Loucy (cell line): ENCODE data around the gene ADAMTS4.
"Not testable (repeated sequence)": the region's sequence is repeated elsewhere in the genome, so short reads cannot be mapped to it uniquely, and the experiment has no call there.

Experiments
- H2AFZ ChIP-seq: fragments of 200-600 bp; sonication (generic); 2 replicates; pipeline ENCODE4 v1.6.0; 2016; ENCODE audit warnings: antibody characterized with exemption, mild to moderate bottlenecking, low read length, moderate library complexity
- H3F3A ChIP-seq: fragments of 200-600 bp; 2 replicates; pipeline ENCODE4 v1.6.0; 2016; ENCODE audit warnings: antibody characterized with exemption, low read depth, mild to moderate bottlenecking
- H3K27me3 ChIP-seq: fragments of 200-600 bp; sonication (generic); 2 replicates; pipeline ENCODE4 v1.6.1; 2014; ENCODE audit warnings: low read length, mild to moderate bottlenecking; ENCODE audit not compliant: insufficient read depth, poor library complexity, severe bottlenecking
- H3K36me3 ChIP-seq: fragments of 200-600 bp; sonication (generic); 2 replicates; pipeline ENCODE4 v1.6.1; 2016; ENCODE audit warnings: low read length; ENCODE audit not compliant: insufficient read depth
- H3K4me1 ChIP-seq: fragments of 200-600 bp; sonication (generic); 2 replicates; pipeline ENCODE4 v1.5.1; 2014; ENCODE audit warnings: low read length, mild to moderate bottlenecking; ENCODE audit not compliant: insufficient read depth, poor library complexity, severe bottlenecking
- H3K4me2 ChIP-seq: fragments of 200-600 bp; sonication (generic); 2 replicates; pipeline ENCODE4 v1.6.0; 2014; ENCODE audit warnings: antibody characterized with exemption, low read length, low read depth, mild to moderate bottlenecking; ENCODE audit not compliant: poor library complexity, severe bottlenecking
- H3K4me3 ChIP-seq: fragments of 200-600 bp; sonication (generic); 2 replicates; pipeline ENCODE4 v1.5.1; 2014; ENCODE audit warnings: low read length, mild to moderate bottlenecking, mixed read lengths; ENCODE audit not compliant: poor library complexity, severe bottlenecking
- H3K79me2 ChIP-seq: fragments of 200-600 bp; sonication (generic); 2 replicates; pipeline ENCODE4 v1.6.1; 2014; ENCODE audit warnings: low read length; ENCODE audit not compliant: insufficient read depth
- H3K9ac ChIP-seq: fragments of 200-600 bp; sonication (generic); 2 replicates; pipeline ENCODE4 v1.6.0; 2014; ENCODE audit warnings: mild to moderate bottlenecking, low read depth, low read length, moderate library complexity; ENCODE audit not compliant: poor library complexity, severe bottlenecking
- H3K9me2 ChIP-seq: fragments of 200-600 bp; sonication (generic); replicated peaks from 2 replicates; pipeline ENCODE4 v1.6.1; 2016; ENCODE audit warnings: low read depth, low read length, mixed read lengths
- H3K9me3 ChIP-seq: fragments of 200-600 bp; sonication (generic); 2 replicates; pipeline ENCODE4 v1.6.1; 2014; ENCODE audit warnings: mild to moderate bottlenecking, antibody characterized with exemption, low read length, low read depth; ENCODE audit not compliant: insufficient read depth
- H4K20me1 ChIP-seq: fragments of 200-600 bp; sonication (generic); 2 replicates; pipeline ENCODE4 v1.6.0; 2014; ENCODE audit warnings: antibody characterized with exemption, low read length, mild to moderate bottlenecking; ENCODE audit not compliant: insufficient read depth, poor library complexity, severe bottlenecking
- CTCF ChIP-seq: fragments of 200-600 bp; sonication (generic); conservative IDR thresholded peaks from 2 replicates; pipeline ENCODE4 v1.5.1; 2014; ENCODE audit warnings: mild to moderate bottlenecking, antibody characterized with exemption, low read length
- EZH2phosphoT487 ChIP-seq: fragments of 200-600 bp; IDR thresholded peaks from 2 replicates; pipeline ENCODE4 v1.6.1; 2018; ENCODE audit warnings: antibody characterized with exemption, mild to moderate bottlenecking, moderate library complexity, borderline replicate concordance

ADAMTS4 gene

GRCh38 chr1:161225534-161226319, 26.9 kb upstream of the ADAMTS4 start, which contains the start of gene TOMM40L:
TOMM40L (plus strand) TSS chr1:161226060; CDS start chr1:161226490, 430 bp downstream.
- Histone ChIP-seq H3K79me2 (0 out of 2 replicates have a peak, but pooled peaks cover 4% of the 10 kb centered on the region), H3K9ac (peak within 1 kb of the TSS; percentile 77), H3K9me3 (no peaks in the 10 kb centered on the region), H2AFZ (peak within 1 kb of the TSS; percentile 92), H3K4me1 (peaks cover 21% of the 10 kb centered on the region), H3K27me3 (no peaks in the 10 kb centered on the region), H3K36me3 (no peaks in the 10 kb centered on the region; the same call in 1 of the 2 replicates), H3F3A (no peaks in the 10 kb centered on the region), H3K4me2 (peak within 1 kb of the TSS; percentile 77), H4K20me1 (no peaks in the 10 kb centered on the region), H3K4me3 (peak within 1 kb of the TSS; percentile 82), H3K9me2 (no peaks in the 10 kb centered on the region)
- peak; percentile 73 for TF ChIP-seq CTCF
- no peak for TF ChIP-seq EZH2phosphoT487

- Histone ChIP-seq H3K27me3 (no peaks in the 10 kb centered on the region), H3K79me2 (0 out of 2 replicates have a peak, but pooled peaks cover 4% of the 10 kb centered on the region), H3K4me3 (peak overlapping the region; percentile 4), H4K20me1 (no peaks in the 10 kb centered on the region), H3K9me3 (no peaks in the 10 kb centered on the region), H2AFZ (peak overlapping the region; percentile 92), H3F3A (no peaks in the 10 kb centered on the region), H3K4me1 (peaks cover 21% of the 10 kb centered on the region), H3K4me2 (peak overlapping the region; percentile 46), H3K9me2 (no peaks in the 10 kb centered on the region), H3K9ac (no peak overlapping the region), H3K36me3 (no peaks in the 10 kb centered on the region; the same call in 1 of the 2 replicates)
- no peak for TF ChIP-seq EZH2phosphoT487
- TF ChIP-seq CTCF = no peak
Observed at GRCh38 chr1:161225178-161225533, 26.3 kb upstream of the ADAMTS4 start.

- H3K9me3 ChIP-seq, H3F3A ChIP-seq, H2AFZ ChIP-seq, H3K27me3 ChIP-seq, H3K9me2 ChIP-seq, H3K36me3 ChIP-seq, H3K4me2 ChIP-seq, H3K9ac ChIP-seq, H3K4me3 ChIP-seq, H3K79me2 ChIP-seq, H4K20me1 ChIP-seq: not testable (repeated sequence)
- H3K4me1 ChIP-seq = peaks cover 21% of the 10 kb centered on the region
Observed at GRCh38 chr1:161224695-161225087, 25.8 kb upstream of the ADAMTS4 start.
